Activated naive CD4-positive, alpha-beta T cell (primary cell): ENCODE results near the gene VPS26B.
"Not testable (repeated sequence)": the region's sequence is repeated elsewhere in the genome, so short reads cannot be mapped to it uniquely, and the experiment has no call there.

Experiments used
- DNase-seq, 4 experiments: peaks; one replicate each; lab custom pipeline; 2025; lab: John Stamatoyannopoulos, UW

Gene VPS26B

DNA sequence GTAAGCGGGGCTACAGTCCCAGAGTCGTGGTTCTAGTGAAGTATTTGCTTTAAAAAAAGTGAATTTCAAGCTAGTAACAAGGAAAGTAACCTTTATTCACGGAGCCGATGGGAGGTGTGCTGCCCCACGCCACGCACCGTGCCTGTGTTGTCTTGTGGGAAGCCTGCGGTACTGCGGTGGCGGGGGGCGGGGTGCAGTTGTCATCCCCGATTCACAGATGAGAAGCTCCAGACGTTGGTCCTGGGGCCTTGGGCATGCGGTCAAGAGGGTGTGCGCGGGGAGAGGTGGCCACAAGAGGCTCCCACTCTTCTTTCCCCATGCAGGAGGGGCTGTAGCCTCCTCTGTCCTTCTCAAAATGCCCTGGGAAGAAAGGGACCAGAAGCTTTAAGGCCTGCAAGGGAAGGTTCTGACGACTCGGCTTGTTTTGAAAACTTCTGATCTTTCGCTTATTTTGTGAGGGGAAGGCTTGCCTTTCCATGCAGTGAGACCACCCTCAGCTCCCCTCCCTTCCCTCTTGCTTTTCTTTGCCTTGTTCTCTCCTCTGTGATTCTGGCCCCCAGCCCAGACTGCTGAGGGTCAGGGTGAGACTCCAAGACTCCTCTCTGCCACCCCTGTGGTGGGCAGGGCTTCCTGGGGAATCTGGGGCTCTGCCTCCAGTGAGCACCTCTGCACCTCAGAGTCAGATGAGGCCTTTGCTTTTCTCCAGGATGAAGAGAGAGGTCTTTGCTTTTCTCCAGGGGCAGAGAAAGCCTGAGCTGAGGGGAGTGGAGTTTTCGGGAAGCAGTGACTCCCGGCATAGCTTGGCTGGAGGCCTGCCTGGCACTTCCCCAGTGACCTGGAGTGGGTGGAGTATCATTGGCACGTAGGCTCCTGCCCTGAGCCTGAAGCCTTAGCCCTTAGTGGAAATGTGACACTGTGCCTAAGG, 57.9 kb downstream of the VPS26B start:
- no peak for DNase-seq

DNA sequence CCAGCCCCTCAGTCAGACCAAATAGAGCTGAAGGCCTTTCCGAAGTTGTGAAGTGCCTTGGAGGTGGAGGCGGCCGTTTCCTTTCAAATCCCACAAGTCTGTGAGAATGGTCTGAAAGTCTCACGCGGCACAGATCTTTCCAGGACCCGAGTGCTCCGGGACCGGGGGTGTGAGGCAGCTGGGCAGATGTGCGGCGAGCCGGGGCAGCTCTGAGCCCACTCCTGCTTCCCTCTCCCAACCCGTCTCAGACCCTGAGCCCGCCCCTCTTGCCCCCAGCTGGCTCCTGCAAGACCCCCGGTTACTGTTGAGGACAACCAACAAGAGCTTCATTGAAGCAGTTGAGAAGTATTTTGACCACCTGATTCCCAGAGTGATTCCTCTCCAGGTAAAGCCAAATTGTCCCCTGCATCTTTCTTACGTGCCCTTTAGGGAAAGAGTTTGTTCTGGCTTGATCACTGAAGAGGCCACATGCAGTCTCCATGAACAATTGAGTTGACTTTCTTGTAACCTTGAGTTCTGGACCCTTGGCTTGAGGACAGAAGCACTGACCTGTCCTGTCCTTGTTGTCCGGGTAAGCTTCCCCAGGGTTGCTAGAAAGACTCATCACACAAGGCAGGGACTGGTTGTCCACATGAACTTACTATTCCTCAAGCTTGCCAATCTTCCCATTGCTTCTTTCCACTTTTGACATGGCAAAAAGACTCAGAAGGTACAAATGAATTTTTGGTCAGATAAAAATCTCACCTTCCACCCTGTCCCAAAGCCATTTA, 59.2 kb downstream of the VPS26B start:
- DNase-seq: no peak

- not testable (repeated sequence) for DNase-seq
Observed at GRCh38 chr11:134284349-134284748, 59.9 kb downstream of the VPS26B start.

- no peak for DNase-seq
Observed at GRCh38 chr11:134287561-134287960, 63.1 kb downstream of the VPS26B start.

DNA sequence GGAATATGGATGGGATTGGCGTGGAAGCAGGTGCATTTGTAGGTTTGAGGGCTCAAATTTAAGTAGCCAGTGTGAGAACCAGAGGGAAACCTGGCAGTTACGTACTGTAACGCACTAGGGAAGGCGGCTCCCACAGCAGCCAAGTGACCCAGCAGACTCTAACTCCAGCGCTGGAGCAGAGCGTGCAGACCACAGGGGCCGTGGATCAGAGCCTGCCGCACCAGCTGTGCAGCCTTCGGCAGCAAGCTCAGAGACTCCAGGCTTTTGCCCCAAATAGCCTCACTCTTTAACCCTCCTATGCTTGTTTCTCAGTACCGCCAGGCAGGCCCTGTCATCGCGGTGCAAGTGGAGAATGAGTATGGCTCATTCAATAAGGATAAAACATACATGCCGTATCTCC, 64.0 kb downstream of the VPS26B start:
- no peak for DNase-seq

- DNase-seq: no peak
Observed at GRCh38 chr11:134289167-134289566, 64.7 kb downstream of the VPS26B start.

- no peak for DNase-seq
Observed at GRCh38 chr11:134289789-134290188, 65.3 kb downstream of the VPS26B start.

DNA sequence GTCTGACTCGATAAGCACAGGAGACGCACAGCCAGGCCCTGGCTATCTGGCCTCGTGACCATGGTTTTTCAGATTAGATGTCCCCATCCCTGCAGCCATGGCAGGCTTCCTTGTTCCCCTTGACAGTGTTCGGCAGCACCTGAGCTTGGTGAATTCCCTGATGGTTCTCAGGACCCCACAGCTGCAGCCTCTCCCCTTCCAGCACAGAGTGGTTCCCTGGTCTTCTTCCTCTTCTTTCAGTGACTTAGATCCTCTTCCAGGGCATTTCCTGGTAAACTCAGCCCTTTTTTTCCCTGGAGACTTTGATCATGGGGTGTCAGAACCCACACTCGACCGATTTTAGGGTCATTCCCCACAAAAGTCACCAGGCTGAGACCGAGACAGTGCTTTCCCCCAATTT, 66.2 kb downstream of the VPS26B start:
- no peak for DNase-seq

DNA sequence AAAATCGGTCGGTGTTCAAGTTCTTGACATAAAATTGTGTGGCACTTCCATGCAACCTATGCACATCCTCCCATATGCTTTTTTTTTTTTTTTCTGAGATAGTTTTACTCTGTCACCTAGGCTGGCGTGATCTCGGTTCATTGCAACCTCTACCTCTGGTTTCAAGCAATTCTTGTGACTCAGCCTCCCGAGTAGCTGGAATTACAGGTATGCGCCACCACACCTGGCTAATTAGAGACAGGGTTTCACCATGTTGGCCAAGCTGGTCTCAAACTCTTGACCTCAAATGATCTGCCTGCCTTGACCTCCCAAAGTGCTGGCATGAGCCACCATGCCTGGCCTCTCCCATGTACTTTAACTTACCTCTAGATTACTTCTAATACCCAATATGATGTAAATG, 66.7 kb downstream of the VPS26B start:
- no peak for DNase-seq

- DNase-seq: no peak
Observed at GRCh38 chr11:134292661-134293060, 68.2 kb downstream of the VPS26B start.

GRCh38 chr11:134293119-134294113, 68.9 kb downstream of the VPS26B start:
- no peak for DNase-seq

GRCh38 chr11:134294664-134295063, 70.2 kb downstream of the VPS26B start:
- no peak for DNase-seq
